ENCODE data around the gene CASQ2.

CASQ2 gene

GRCh38 chr1:115694805-115695204, 73.7 kb downstream of the CASQ2 start:
- TF ChIP-seq CTCF (IDR thresholded peaks at IDR 0.05) (no peak), ZFX (IDR thresholded peaks at IDR 0.05; ENCODE audit: borderline replicate concordance) (no peak)

GRCh38 chr1:115692224-115692623, 76.3 kb downstream of the CASQ2 start:
- no peak overlapping the region for H3K27ac ChIP-seq
- TF ChIP-seq ZFX (IDR thresholded peaks at IDR 0.05; ENCODE audit: borderline replicate concordance) (no peak), CTCF (IDR thresholded peaks at IDR 0.05) (no peak)

More at GRCh38 chr1:115694805-115695204, 73.7 kb downstream of the CASQ2 start:
- H3K27ac ChIP-seq = no peak overlapping the region

DNA sequence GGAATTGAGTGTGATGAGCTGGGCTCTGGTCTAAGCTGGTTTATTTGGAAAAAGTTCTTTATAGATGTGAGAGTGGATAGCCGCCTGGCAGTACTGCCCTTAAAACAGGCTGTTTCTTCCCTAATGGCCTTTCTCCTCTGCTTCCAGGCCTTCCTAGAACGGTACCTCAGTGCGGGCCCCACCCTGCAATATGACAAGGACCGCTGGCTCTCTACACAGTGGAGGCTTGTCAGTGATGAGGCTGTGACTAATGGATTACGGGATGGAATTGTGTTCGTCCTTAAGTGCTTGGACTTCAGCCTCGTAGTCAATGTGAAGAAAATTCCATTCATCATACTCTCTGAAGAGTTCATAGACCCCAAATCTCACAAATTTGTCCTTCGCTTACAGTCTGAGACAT, 77.5 kb downstream of the CASQ2 start:
- H3K27ac ChIP-seq = no peak overlapping the region
- TF ChIP-seq ZFX (IDR thresholded peaks at IDR 0.05; ENCODE audit: borderline replicate concordance) (no peak), CTCF (IDR thresholded peaks at IDR 0.05) (no peak)

GRCh38 chr1:115687744-115688143, 80.8 kb downstream of the CASQ2 start:
- TF ChIP-seq CTCF (IDR thresholded peaks at IDR 0.05) = no peak
- TF ChIP-seq ZFX (IDR thresholded peaks at IDR 0.05; ENCODE audit: borderline replicate concordance) = no peak

DNA sequence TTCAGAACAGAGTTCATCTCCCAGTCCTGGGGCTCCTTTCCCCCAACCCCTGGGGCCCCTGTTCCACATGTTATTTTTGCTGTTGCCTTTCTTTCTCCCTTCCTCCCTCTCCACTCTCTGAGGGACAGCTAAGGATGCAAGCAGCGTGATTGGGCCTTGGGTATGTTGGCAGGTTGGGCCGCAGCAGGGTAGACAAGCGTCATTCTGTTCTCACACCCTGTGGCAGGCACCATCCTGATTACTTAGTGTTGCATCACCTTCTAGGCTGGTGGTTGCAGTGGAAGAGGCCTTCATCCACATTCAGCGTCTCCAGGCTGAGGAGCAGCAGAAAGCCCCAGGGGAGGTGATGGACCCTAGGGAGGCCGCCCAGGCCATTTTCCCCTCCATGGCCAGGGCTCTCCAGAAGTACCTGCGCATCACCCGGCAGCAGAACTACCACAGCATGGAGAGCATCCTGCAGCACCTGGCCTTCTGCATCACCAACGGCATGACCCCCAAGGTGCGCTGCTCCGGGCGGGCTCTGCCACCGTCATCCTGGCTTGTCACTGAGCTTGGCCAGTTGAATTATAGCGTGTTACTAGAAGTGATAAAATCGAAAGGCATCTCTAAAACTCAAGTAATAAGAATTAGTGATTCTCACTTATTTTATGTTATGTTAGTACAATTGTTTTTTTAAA, 83.3 kb downstream of the CASQ2 start:
- no peak overlapping the region for H3K27ac ChIP-seq
- no peak for TF ChIP-seq ZFX (IDR thresholded peaks at IDR 0.05; ENCODE audit: borderline replicate concordance)

More at GRCh38 chr1:115687744-115688143, 80.8 kb downstream of the CASQ2 start:
- no peak overlapping the region for H3K27ac ChIP-seq

GRCh38 chr1:115682792-115683191, 85.7 kb downstream of the CASQ2 start:
- no peak overlapping the region for H3K27ac ChIP-seq
- TF ChIP-seq ZFX (IDR thresholded peaks at IDR 0.05; ENCODE audit: borderline replicate concordance) = no peak
- no peak for TF ChIP-seq CTCF (IDR thresholded peaks at IDR 0.05)

DNA sequence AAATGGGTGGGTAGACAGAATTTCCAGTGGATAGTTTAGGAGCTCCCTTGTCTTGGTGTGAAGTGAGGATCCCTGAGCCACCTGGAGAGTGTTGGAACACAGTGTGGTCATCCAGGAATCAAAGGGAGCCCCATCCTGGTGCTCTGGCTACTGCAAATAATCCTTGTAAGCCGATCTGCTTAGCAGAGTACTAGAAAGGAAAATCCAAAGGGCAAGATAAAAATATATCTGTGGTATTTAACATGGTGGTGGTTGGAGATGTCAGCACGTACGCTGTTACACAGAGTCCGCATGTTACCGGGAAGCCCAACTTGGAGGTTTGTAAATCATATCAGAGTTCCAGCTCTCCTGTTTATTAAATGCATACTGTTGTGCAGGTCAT, 87.8 kb downstream of the CASQ2 start:
- TF ChIP-seq ZFX (IDR thresholded peaks at IDR 0.05; ENCODE audit: borderline replicate concordance) (no peak), CTCF (IDR thresholded peaks at IDR 0.05) (no peak)
- H3K27ac ChIP-seq = no peak overlapping the region

GRCh38 chr1:115679141-115679611, 89.3 kb downstream of the CASQ2 start:
- no peak for TF ChIP-seq CTCF (IDR thresholded peaks at IDR 0.05)
- no peak for TF ChIP-seq ZFX (IDR thresholded peaks at IDR 0.05; ENCODE audit: borderline replicate concordance)
- H3K27ac ChIP-seq = no peak overlapping the region
